Measurements from ENCODE around the gene C1QTNF1. TPM values are rescaled to one million over a fixed set of nuclear protein-coding genes. Genes with fewer than 3 reads are reported as not detected.
A peak's percentile ranks its signal among the peaks of the same experiment; 100 is the strongest.

The C1QTNF1 gene
- total RNA-seq, 1 donor from 2014 or later: 15.8 TPM

DNA sequence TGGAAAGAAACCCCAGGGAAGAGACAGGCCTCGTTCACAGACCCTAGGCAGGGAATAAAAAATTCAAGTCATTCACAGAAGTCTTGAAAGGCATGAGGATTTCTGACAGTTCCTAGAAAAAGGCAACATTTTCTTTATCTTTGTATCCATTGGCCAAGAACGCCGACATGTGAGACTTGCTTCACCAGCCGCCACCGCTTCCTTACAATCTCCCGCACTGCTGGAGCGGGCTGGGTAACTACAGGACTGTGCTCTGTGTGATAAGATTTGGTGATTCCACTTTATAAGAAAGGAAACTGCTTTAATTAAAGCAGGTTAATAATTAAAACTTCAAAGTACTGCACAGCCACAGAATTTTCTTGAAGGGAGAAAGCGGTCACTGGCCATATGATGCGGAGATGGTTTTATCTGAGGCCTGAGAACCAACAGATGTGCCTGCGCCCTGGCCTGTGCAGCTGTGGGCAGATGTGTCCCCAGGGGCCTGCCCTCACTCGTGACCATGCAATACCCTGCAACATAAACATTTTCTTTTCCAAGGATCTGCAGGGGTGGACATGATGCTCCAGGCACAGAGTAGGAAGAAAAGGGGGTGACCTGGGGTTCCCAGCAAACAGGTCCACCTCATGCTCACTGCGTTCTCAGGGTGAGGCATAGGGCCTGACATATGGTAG lies 31.3 kb upstream of the C1QTNF1 start:
- DNase-seq: no peak

DNA sequence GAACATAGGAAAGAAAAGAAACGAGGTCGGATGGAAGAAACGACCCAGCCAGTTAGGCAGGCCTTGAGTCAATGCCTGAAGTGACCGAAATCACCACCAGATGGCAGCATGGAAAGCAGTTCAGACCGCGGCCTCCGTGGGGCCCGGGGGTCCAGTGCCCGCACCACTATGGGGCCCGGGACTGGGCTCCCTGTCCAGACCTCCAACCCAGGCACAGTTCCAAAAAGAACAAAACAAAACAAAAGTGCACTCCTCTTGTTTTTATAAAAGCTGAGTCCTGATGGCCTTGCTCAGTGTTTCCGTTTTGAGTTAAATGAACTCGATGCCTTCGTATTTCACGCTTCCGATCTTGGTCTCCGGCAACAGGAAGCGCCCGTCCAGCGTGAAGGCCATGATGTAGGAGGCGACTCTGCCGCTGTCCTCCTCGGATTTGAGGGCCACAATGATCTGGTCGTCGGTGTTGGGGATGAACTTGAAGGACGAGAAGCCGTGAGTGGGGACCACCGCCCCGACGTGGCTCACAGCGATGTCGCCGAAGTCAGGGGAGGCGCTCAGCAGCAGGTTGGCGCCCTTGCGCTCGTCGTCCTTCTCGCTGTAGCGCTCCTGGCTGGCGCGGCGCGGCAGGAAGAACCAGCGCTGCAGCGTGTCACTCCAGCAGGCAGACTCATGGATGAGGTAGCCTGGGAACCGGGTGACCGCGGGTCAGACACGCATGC lies 30.6 kb upstream of the C1QTNF1 start:
- DNase-seq: peak; percentile 59

- no peak for DNase-seq
Observed at GRCh38 chr17:78993981-78994671, 29.8 kb upstream of the C1QTNF1 start.

- no peak for DNase-seq
Observed at GRCh38 chr17:78995022-78995760, 28.8 kb upstream of the C1QTNF1 start.

GRCh38 chr17:78995761-78996451 lies 28.1 kb upstream of the C1QTNF1 start:
- no peak for DNase-seq

DNA sequence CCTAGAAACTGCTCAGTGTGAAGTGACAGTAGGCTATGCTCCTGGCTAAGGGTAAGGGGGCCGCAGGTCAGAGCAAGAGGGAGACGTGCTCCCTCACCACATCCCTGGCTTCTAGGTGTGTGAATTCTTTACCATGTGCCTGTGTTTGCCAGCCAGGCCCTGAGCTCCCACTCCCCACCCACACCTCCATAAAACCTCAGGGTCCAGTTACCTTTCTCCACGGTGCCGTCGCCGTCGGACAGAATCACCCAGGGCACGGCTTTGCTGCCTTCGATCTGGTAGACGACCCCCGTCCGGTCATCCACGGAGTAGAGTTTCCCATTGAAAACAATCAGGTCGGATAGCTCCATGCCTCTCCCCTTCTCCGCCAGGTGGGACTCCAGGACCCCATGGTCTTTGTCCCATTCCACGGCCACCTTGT lies 27.2 kb upstream of the C1QTNF1 start:
- no peak for DNase-seq

- no peak for DNase-seq
Observed at GRCh38 chr17:78997231-78997741, 26.7 kb upstream of the C1QTNF1 start.

DNA sequence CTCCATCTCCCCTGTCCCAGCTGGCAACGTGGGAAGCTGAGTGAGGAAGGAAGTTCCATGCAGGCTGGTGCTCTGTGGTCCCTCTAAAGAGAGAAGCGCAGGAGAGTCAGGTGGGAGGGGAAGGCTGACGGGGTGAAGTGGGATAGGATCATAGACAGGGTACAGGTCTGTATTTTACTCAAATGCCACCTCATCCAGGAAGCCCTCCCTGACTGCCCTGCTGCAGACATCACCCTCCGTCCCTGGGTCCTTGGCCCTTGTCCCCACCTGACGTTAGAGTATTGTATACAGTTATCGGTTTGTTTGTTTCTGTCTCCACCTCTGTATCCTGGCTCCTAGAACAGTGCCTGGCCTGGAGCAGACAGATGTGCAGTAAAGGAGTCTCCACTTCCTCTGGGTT lies 26.1 kb upstream of the C1QTNF1 start:
- no peak for DNase-seq

GRCh38 chr17:78998311-78999055 lies 25.5 kb upstream of the C1QTNF1 start:
- no peak for DNase-seq

- DNase-seq: no peak
Observed at GRCh38 chr17:78999056-78999768, 24.8 kb upstream of the C1QTNF1 start.

DNA sequence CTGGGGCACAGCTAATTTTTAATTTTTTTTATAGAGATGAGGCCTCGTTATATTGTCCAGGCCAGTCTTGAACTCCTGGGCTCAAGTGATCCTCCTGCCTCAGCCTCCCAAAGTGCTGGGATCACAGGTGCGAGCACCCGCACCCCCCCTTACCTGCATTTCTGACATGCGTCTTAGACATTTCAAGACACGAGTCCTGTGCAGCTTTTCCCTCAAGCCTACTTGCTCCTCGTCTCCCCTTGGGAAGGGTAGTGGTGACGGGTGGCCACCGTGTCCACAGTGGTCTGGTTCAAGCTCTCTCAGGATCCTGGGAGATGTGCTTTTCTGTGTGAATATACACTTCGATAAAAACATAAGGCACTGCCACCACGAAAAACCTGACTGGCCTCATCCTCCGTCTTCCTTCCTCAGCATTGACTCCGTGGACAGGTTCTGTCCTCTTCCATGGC lies 24.0 kb upstream of the C1QTNF1 start:
- no peak for DNase-seq

GRCh38 chr17:79000396-79001189 lies 23.4 kb upstream of the C1QTNF1 start:
- DNase-seq: no peak

DNA sequence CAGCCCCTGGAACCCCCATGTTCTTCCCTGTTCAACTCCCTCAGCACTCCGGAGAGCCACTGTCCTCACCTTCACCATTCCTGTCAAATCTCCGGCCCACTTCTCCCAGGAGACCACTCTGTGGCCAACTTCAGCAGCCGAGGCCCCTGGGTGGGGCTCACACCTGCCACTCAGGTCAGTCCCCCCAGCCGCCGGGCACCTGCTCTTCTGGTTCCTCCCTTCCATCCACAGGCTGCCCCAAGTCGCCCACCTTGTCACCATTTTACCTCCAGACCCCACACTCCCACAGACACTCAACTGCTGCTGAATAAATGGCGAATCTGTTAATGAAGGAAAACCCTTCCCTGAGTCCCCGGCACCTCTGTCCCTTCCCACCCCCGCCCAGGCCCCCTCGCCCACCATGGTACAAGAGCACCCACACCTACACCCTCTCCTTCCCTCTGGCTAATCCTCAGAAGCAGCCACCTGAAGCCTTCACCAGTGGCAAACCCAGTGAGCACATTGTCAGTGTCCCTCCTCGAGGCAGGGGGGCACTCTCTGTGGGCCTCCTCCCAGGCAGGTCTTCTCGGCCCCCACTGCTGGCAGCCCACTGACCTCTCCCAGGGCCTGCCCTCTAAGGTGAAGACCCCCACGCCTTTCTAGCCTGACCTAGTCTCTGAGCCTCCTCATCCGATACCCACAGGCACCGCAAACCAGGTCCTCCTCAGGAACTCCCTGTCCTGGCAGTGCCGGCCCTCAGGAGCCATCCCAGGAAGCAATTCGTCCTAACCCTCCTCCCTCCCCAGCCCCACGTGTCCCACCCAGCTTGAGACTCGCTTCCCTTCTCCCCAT lies 22.6 kb upstream of the C1QTNF1 start:
- no peak for DNase-seq

DNA sequence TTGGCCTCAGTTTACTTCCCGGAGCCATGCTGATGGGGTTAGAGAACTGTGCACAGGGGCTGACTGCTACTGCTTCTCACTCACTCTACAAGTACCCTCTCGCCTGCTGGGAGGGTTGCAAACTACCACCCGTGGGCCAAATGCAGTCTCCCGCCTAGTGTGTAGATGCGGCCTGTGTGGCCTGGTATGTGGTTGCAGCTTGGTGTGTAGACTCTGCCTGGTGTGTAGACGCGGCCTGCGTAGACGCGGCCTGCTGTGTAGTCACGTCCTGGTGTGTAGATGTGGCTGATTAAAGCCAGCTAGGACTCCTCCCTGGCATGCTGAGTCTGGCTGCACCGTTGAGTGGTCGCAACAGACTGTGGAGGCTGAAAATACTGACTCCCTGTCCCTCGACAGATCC lies 21.7 kb upstream of the C1QTNF1 start:
- DNase-seq: no peak

DNA sequence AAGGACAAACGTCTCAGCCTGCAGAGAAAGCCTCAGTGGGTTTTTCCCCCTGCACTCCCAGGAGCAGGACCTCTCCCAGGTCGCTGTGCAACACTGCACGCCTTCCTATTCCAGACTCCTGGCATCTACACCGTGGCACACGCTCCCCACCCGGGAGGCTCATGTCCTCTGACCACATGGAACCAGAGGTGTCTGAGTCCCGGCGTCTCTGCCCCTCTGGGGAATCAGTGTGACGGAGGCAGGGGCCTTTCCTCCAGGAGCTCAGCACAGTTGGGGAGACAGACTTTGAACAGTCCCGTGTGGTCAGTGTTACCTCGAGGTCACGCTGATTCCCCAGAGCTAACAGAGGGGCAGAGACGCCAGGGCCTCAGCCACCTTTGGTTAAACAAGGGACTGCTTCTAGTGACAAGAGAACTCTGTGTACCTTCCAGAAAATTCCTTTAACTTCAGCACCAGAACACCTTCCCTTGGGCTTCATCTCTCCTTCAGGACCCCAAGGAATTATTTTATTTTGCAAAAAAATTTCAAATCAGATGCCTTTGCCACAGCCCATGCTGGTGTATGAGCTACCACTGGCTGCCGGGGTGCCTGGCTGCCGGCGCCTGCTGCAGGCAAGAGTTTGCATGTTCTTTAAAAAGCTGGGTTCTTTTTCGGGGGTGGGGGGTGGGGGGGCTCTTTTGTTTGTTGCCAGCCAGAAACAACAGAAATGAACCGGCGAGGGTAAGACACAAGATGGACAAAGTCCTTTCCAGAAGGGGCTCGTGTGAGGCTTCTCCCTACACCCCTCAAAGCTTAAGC lies 21.0 kb upstream of the C1QTNF1 start:
- DNase-seq: no peak

GRCh38 chr17:79003661-79004411 lies 20.1 kb upstream of the C1QTNF1 start:
- DNase-seq: no peak

Data from tongue (tissue), 2 donors.